K562 treated with DMSO at 1 percent for 48 hours (cell line): ENCODE measurements around the gene TSPYL2. TPM values are rescaled to one million over a fixed set of nuclear protein-coding genes. Genes with fewer than 3 reads are reported as not detected.

Experiments used
- total RNA-seq: library from RNA; unstranded; fragments of 300-600 nt; gene quantifications from 2 replicates; pipeline ENCODE4 v1.2.3, GENCODE V29; 2022; ENCODE audit warnings: low replicate concordance; ENCODE audit errors: extremely low read depth

The TSPYL2 gene
- not detected in 2 replicates for total RNA-seq

GRCh38 chrX:53081925-53082772 lies at the start of gene TSPYL2:
Gene TSPYL2, plus strand, starts transcription at chrX:53082367. Its CDS starts 132 bp downstream, at chrX:53082499.

GRCh38 chrX:53048169-53049126 lies 33.7 kb upstream of the TSPYL2 start, which contains the start of gene GPR173:
Gene GPR173, plus strand, starts transcription at chrX:53048789. Its CDS starts 27,833 bp downstream, at chrX:53076622.

GRCh38 chrX:53093748-53094581 lies 11.8 kb downstream of the TSPYL2 start, which contains the start of gene KANTR:
Gene KANTR, plus strand, starts transcription at chrX:53094142. Its CDS starts 30,131 bp downstream, at chrX:53124273.

Other genes starting within 250 kb of the TSPYL2 start
- not detected in 2 replicates for gene XAGE3, start 214.3 kb upstream of the TSPYL2 start, total RNA-seq
- gene FAM156B, start 185.0 kb upstream of the TSPYL2 start, total RNA-seq: not detected in 2 replicates
- not detected in 2 replicates for gene FAM156A, start 123.8 kb upstream of the TSPYL2 start, total RNA-seq
- gene GPR173, start 33.6 kb upstream of the TSPYL2 start, total RNA-seq: not detected in 2 replicates
- gene KANTR, start 11.8 kb downstream of the TSPYL2 start, total RNA-seq: not detected in 2 replicates
- gene KDM5C, start 142.8 kb downstream of the TSPYL2 start, total RNA-seq: not detected in 2 replicates
- gene IQSEC2, start 199.2 kb downstream of the TSPYL2 start, total RNA-seq: not detected in 2 replicates